Pancreas (tissue), 10 donors: Measurements from ENCODE around the gene USP31. TPM values are rescaled to one million over a fixed set of nuclear protein-coding genes. Genes with fewer than 3 reads are reported as not detected.

ENCODE experiments used
- ATAC-seq, 4 donors: fragments of 200-7000 bp; cut with Tn5 transposase; one replicate each; pipeline versions ENCODE4 v1.8.0 to v1.9.1; 2020; ENCODE audit warnings: mild to moderate bottlenecking in 4 of 4, moderate library complexity in 4 of 4
- DNase-seq, 6 donors: peaks; one replicate each; pipeline ENCODE4 v3.0.0-alpha.2; 2020
- FAIRE-seq: peaks from 2 replicates; lab custom pipeline; 2012; peaks lifted over from hg19 to GRCh38; lab: Jason Lieb, UNC
- H3K27ac ChIP-seq, 4 donors: fragments of 200-600 bp; sonication (generic); 1 replicate in 3 of 4; 2 replicates in 1 of 4; pipeline versions ENCODE4 v1.5.0 to v1.8.0; 2020
- H3K27me3 ChIP-seq, 4 donors: fragments of 200-600 bp; one replicate each; pipeline ENCODE4 v1.8.0; 2021
- H3K36me3 ChIP-seq, 3 donors: fragments of 200-600 bp; sonication (generic) in 1 of 3; one replicate each; pipeline versions ENCODE4 v1.5.0 to v1.8.0; 2020 to 2021
- H3K4me1 ChIP-seq, 3 donors: fragments of 200-600 bp; one replicate each; pipeline ENCODE4 v1.8.0; 2021
- H3K4me3 ChIP-seq, 4 donors: fragments of 200-600 bp; sonication (generic) in 2 of 4; one replicate each; pipeline versions ENCODE4 v1.5.0 to v1.8.0; 2020 to 2021
- H3K9me3 ChIP-seq, 4 donors: fragments of 200-600 bp; one replicate each; pipeline ENCODE4 v1.8.0; 2021
- WGBS, 2 donors: extraction: QIAGEN DNeasy Blood & Tissue Kit; methylation state at CpG; one replicate each; pipeline ENCODE4 v1.1.7; 2013; 5-methylcytosine and 5-hydroxymethylcytosine counted together
- intact Hi-C, 3 donors: fragments of 100-400 bp; cut with DNase I; formaldehyde crosslinking; loops; one replicate each; pipeline versions ENCODE4 v1.11.1 to v1.14.2; 2022
- polyA plus RNA-seq, 2 donors: library from polyadenylated mRNA; stranded (reverse); fragments of 200-250 nt; gene quantifications; one replicate each; pipeline ENCODE4 v1.2.3, GENCODE V29; 2013
- total RNA-seq, 6 donors: library from RNA; stranded (reverse); fragmentation: NEBNext Ultra II Directional in 4 of 6; extraction: Animal tissue kit (Norgen Biotek cat#: 25700) in 4 of 6; gene quantifications; one replicate each; pipeline versions ENCODE4 v1.2.1 to v1.2.4, GENCODE V29; 2021 to 2023
- TF ChIP-seq, protein P1 (sequence below), 4 donors: fragments of 200-600 bp; sonication (generic) in 3 of 4; IDR thresholded peaks; one replicate each; pipeline versions ENCODE4 v1.5.0 to v1.8.0; 2021; ENCODE audit warnings: antibody characterized with exemption in 4 of 4
- donor health status: healthy with polysubstance abuse.
- donor health status: DM: no; HTN: no; CAD: no; lungs with moderate emphysema.
- donor health status: DM: no; HTN: no; CAD: no.
- donor health status: control.
- donor health status: control.
- donor health status: Bipolar disorder and iron deficiency.
- donor health status: DM: yes; HTN: yes; CAD: no.
- donor health status: DM: no; HTN: no; CAD: no.
- donor health status: DM: no; HTN: no; CAD: no.
- donor health status: DM: yes; HTN: yes; CAD: no.

The USP31 gene
- total and polyA plus RNA-seq, 8 donors = 1.9 to 10.0 (median 5.5) TPM

DNA sequence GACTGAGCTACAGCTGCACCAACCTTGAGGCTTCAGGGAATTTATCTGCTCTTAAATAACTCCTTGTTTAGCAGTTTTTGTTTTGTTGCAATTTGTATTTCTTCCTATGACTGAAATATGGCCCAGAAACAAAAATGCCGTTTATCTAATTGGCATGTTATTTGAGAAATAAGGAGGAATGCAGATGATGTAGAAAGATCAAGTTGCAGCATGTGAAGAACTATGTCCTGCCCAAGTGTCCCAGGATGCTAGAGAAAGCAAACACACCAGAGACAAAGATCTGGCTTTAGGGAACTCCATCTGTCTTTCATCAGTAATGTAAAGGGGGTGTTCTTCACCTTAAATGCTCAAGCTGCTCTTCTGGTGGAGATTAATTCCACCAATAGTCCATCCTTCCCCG, 29.7 kb downstream of the USP31 start:
- 59 to 64% methylated on average over 2 of the region's 2 CpGs for WGBS, 2 donors
- no peak for FAIRE-seq
- intact Hi-C loops = no loop called here
- TF ChIP-seq, protein P1, sequence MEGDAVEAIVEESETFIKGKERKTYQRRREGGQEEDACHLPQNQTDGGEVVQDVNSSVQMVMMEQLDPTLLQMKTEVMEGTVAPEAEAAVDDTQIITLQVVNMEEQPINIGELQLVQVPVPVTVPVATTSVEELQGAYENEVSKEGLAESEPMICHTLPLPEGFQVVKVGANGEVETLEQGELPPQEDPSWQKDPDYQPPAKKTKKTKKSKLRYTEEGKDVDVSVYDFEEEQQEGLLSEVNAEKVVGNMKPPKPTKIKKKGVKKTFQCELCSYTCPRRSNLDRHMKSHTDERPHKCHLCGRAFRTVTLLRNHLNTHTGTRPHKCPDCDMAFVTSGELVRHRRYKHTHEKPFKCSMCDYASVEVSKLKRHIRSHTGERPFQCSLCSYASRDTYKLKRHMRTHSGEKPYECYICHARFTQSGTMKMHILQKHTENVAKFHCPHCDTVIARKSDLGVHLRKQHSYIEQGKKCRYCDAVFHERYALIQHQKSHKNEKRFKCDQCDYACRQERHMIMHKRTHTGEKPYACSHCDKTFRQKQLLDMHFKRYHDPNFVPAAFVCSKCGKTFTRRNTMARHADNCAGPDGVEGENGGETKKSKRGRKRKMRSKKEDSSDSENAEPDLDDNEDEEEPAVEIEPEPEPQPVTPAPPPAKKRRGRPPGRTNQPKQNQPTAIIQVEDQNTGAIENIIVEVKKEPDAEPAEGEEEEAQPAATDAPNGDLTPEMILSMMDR (IDR thresholded peaks at IDR 0.05) = no peak
- no peak overlapping the region for H3K27ac ChIP-seq
- H3K36me3 ChIP-seq = no peaks in the 10 kb centered on the region
- peaks cover 0 to 2% (median 0%) of the 10 kb centered on the region in 3 donors for H3K4me1 ChIP-seq
- H3K9me3 ChIP-seq = no peaks in the 10 kb centered on the region
- no peak for DNase-seq
- H3K4me3 ChIP-seq = no peak overlapping the region
- no peak for ATAC-seq
- H3K27me3 ChIP-seq = no peaks in the 10 kb centered on the region

DNA sequence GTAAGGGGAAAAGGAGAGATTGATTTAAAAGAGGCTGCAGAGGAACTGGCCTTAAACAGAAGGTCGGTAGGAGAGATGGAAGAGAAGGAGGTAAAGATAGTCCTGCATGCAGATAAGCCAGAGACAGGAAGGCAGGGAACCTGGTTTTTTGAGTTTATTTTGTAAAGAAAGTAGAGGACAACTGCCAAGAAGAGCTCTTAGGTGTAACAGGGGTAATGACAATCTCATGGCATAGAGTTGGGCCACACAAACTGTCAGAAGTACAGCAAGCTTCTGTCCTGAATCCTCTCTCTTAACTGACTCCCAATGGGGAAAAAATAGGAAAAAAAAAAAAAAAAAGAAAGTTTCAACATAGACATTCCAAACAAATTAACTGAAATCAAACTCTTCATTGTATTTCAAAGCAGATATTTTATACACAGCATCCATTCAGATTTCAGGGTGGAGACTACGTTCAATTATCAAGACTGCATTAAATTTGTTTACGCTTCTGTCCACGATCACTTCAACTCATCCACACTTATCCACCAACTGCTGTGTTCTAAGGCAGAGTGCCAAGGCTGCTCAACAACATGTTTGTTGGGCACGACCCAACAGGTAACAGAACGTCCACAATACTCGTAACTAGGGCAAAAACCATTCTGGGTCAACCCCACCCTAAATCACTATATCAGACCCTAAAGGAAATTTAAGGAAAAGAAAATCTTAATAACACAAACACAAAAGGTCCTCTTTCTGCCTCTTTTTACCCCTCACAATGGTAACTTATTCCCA, 34.9 kb downstream of the USP31 start:
- DNase-seq = peak in 1 of 6 donors; percentile 11
- no peaks in the 10 kb centered on the region for H3K9me3 ChIP-seq
- ATAC-seq = peak in 1 of 4 donors; percentile 62
- H3K27ac ChIP-seq = no peak overlapping the region
- H3K4me3 ChIP-seq = no peak overlapping the region
- 34 to 38% methylated on average over 7 of the region's 7 CpGs for WGBS, 2 donors
- H3K36me3 ChIP-seq = no peaks in the 10 kb centered on the region
- intact Hi-C loops = no loop called here
- no peak for FAIRE-seq
- H3K4me1 ChIP-seq = peaks cover 0 to 6% (median 0%) of the 10 kb centered on the region in 3 donors
- TF ChIP-seq, protein P1 (IDR thresholded peaks at IDR 0.05) = no peak
- no peaks in the 10 kb centered on the region for H3K27me3 ChIP-seq

DNA sequence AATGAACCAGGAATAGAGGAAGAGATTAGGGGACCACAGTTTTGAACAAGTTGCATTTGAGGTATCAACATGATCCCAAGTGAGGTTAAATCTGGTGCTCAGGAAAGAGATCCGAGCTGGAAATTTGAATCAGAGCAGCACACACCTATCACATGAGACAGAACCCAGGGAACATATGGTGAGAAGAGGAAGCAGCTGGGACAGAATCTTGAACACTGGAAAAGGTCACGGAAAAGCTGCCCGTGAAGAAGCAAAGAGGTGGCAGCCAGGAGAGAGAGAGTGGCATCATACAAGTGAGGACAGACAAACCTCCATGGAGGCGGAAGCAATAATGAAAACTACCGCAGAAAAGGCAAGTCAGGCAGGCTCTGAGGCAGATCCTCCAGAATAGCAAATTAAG, 36.1 kb downstream of the USP31 start:
- no peaks in the 10 kb centered on the region for H3K27me3 ChIP-seq
- H3K27ac ChIP-seq = no peak overlapping the region
- intact Hi-C loops = no loop called here
- TF ChIP-seq, protein P1 (IDR thresholded peaks at IDR 0.05) = no peak
- H3K4me1 ChIP-seq = peaks cover 0 to 6% (median 0%) of the 10 kb centered on the region in 3 donors
- WGBS, 2 donors = 84 to 85% methylated on average over 5 of the region's 5 CpGs
- no peak for DNase-seq
- H3K4me3 ChIP-seq = no peak overlapping the region
- no peak for FAIRE-seq
- H3K36me3 ChIP-seq = no peaks in the 10 kb centered on the region
- no peak for ATAC-seq
- H3K9me3 ChIP-seq = no peaks in the 10 kb centered on the region

DNA sequence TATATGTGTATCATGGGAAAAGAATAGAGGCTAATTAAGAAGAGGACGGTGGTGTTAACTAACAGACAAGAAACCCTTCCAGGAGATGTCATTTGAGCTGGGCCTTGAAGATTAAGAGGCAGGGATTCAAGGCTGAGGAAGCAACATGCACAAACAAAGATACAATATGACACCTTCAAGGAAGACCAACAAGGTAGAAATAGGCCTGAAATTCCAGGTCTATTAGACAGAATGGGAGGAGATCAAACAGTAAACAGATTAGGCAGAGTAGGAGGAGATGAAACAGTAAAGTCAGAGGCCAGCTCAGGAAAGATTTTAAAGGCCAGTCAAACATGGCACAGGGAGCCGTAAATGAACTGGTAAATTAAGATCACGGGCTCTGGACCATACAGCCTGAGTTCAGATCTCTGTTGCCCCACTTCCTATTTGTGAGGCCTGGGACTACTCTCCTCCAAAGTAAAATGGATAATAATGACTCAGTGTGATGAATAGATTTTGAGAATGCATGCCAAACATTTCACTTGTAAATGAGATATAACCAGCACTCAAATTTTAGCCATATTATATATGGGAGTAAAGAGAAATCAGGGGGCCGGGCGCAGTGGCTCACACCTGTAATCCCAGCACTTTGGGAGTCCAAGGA, 38.9 kb downstream of the USP31 start:
- no peak overlapping the region for H3K4me3 ChIP-seq
- no peak for FAIRE-seq
- TF ChIP-seq, protein P1 (IDR thresholded peaks at IDR 0.05) = no peak
- no peak for DNase-seq
- intact Hi-C loops = no loop called here
- no peak for ATAC-seq
- H3K9me3 ChIP-seq = no peaks in the 10 kb centered on the region
- no peak overlapping the region for H3K27ac ChIP-seq
- H3K27me3 ChIP-seq = no peaks in the 10 kb centered on the region
- 95 to 96% methylated on average over 5 of the region's 5 CpGs for WGBS, 2 donors
- H3K4me1 ChIP-seq = peaks cover 0 to 6% (median 3%) of the 10 kb centered on the region in 3 donors
- H3K36me3 ChIP-seq = no peaks in the 10 kb centered on the region

DNA sequence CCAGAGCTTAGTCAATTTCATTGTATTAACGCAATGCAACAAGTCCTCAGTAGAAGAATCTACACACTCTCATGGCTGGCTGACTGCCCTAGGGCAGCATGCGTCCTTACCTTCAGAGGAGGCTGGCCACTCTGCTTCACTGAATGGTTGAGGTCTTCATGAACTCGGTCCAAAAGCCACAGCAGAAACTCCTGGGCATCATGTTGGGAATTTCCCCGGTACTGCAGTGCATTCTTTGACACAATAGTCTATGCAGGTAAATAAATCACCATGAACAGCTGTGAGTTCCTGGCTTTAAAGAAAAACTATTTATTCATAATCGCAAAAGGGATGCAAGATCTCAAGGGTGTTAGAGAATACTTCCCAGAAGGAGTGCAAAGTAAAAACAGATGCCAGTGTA, 41.3 kb downstream of the USP31 start:
- no peak overlapping the region for H3K27ac ChIP-seq
- ATAC-seq (peak in 1 of 4 donors; percentile 49), DNase-seq (no peak), FAIRE-seq (no peak)
- intact Hi-C loops = no loop called here
- no peaks in the 10 kb centered on the region for H3K9me3 ChIP-seq
- H3K27me3 ChIP-seq = no peaks in the 10 kb centered on the region
- TF ChIP-seq, protein P1 (IDR thresholded peaks at IDR 0.05) = no peak
- H3K4me3 ChIP-seq = no peak overlapping the region
- 66 to 69% methylated on average over 5 of the region's 5 CpGs for WGBS, 2 donors
- H3K36me3 ChIP-seq = no peaks in the 10 kb centered on the region
- H3K4me1 ChIP-seq = peaks cover 7 to 10% (median 10%) of the 10 kb centered on the region in 3 donors
